Measurements from ENCODE around the gene JAZF1.

The JAZF1 gene

DNA sequence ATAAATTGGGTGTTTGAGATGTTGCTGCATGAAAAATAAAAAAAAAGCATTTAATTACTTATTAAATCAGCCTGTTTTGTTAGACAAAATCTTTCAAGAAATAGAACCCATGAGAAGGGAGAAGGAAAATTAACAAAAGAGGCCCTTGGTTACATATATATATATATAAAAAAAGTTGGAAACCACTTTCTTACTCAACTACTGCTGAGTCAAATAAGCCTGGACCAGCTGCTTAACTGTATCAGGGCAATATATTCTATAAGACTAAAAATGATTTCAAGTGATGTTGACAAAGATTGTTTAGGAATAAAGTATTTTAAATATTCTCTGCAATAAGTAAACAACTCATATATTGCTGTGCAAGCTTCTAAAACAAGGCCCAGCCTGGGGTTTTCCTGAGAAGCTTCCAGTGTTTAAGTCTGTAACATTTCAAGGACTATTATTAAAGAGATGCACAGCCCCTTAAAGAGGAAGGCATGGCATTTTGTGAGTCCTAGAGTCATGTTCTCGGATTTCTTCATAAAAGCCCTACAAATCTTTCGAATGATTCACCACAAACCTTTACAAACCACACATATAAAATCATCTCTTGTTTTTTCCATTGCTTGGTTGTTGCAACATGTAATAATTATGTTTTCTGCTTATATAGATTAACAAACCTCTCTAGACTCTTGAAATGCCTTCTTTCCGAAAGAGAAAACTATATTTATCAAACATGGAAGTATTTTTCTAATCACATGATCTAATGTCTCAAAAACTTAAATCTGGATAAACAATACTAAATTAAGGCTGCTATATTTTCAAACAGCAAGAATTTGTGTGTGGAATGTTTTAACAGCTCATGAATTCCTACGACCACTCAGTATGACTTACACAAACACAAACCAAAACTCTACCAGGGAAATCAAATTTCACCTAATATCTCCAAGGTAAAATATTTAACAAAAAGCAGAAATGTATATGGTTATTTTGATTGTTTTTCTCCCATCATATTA lies 14.3 kb downstream of the JAZF1 start:
- no peak for DNase-seq (ENCODE audit: low read depth)

- no peak for DNase-seq (ENCODE audit: low read depth)
Observed at GRCh38 chr7:28165261-28165660, 15.3 kb downstream of the JAZF1 start.

DNA sequence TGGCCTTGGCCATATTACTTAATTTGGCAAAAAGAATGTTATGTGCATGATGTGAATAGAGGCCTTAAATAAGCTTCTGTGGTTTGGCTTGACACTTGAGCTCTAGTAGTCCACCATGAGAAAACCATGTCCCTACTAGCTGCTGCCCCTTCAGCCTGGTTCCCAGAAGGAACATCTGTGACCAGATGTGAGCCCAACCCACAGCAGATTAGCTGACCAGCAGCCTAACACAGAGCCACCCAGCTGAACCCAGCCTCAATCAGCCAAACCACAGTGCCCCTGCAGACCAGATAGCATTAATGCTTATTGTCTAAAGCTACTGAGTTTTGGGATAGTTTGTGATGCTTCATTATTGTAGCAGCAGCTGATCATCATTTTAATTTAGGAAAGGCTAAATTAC lies 16.6 kb downstream of the JAZF1 start:
- DNase-seq (ENCODE audit: low read depth), result no peak

GRCh38 chr7:28161331-28161730 lies 19.3 kb downstream of the JAZF1 start:
- DNase-seq (ENCODE audit: low read depth), result no peak

GRCh38 chr7:28160551-28160991 lies 20.0 kb downstream of the JAZF1 start:
- no peak for DNase-seq (ENCODE audit: low read depth)

DNA sequence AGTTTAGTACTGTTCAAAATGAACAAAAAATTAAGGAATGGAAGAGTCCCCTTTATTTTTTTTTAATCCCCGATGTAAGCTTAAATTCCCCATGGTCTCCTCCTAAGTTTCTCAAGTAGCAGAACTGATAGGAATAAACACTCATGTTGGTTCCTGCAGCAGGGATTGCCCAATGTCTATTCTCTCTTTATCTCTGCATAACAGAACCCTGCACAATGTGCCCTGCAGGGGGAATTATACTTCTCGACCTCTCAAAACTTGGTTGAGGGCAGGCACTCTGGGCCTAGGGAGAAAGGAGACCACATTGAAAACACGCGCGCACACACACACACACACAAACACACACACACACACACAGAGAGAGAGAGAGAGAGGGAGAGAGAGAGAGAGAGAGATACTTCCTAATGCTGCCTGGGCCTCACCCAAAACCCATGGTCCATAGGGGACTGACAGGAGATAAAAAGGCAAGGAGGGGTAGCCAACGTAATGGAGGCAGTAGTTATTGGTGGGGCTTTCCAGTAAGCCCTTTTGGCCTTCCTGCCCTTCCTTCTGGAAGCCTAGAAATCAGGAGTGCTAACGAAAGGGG lies 22.7 kb downstream of the JAZF1 start:
- peak; percentile 38 for DNase-seq (ENCODE audit: low read depth)

GRCh38 chr7:28157076-28157745 lies 23.4 kb downstream of the JAZF1 start:
- DNase-seq (ENCODE audit: low read depth), result no peak

GRCh38 chr7:28156401-28156800 lies 24.2 kb downstream of the JAZF1 start:
- DNase-seq (ENCODE audit: low read depth), result no peak

- no peak for DNase-seq (ENCODE audit: low read depth)
Observed at GRCh38 chr7:28155964-28156363, 24.6 kb downstream of the JAZF1 start.

- no peak for DNase-seq (ENCODE audit: low read depth)
Observed at GRCh38 chr7:28155019-28155660, 25.5 kb downstream of the JAZF1 start.

GRCh38 chr7:28152594-28152993 lies 28.0 kb downstream of the JAZF1 start:
- no peak for DNase-seq (ENCODE audit: low read depth)

DNA sequence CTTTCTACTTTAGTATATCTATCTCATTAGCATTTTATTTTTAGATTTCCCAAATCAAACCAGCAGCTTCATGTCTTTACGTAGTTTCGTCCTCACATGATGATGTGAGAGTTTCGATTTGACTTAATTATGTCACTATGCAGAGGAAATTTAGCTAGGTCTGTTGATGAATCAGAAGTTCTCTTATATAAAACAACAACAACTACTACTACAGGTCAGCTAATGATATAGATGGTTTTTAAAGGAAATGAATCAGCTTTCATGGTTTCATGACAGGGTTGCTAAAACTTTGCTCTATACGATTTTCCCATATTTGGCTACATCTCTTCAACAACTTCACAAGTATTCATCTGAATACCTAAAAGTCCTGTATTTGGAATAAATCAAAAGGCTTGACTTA lies 28.6 kb downstream of the JAZF1 start:
- no peak for DNase-seq (ENCODE audit: low read depth)

DNA sequence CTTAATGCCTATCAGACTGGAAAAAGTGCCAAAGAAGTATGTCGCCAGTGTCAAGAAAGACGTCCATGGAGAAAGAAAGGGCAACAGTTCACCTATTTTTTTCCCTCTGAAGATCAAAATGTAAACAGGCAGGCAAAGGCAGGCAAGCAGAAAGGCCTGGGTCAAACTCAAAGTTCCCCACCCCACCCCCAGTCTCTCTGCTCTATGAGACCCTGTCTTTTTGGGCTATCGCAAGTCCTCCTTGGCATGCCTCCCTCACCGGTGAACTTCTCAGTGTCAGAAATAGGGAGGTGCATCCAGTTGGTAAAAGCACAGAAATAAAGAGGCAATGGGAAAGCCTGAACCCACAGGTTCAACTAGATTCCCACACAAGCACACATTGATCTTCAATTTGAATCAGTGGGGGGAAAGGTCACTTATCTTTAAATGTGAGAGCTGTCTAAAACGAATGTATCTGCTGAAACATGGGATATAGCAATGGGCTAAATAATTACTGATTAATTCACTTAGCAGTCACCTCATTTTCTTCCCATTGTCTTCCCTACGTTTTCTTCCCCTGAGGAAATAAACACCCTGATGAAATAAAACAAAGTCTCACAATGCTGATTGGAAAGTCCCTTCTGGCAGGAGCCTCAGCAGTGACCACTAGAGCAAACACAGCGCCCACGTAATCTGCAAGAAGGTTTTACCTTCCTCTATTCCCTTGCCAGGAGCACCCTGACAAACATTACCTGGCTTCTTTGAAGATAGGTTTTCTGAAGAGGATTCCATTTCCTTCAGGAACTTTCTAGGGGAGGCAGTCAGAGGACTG lies 31.1 kb downstream of the JAZF1 start:
- DNase-seq (ENCODE audit: low read depth), result no peak

DNA sequence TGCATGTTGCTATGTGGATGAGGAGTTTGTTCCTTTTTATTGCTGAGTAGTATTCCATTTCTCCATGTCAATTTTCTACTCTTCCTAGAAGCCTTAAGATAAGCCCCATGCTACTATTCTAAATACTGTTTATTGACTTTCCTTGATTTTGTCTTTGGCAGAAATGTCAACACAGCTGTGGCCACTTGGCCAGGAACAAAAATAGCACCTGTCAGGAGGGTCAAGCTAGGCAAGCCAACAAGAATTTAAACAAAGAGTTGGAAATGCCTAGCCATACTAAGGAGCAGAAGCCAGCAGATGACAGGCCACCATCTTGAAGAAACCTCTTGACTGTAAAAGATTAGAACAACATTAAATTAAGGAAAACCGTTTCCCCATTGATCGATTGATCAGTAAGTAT lies 34.7 kb downstream of the JAZF1 start:
- DNase-seq (ENCODE audit: low read depth), result no peak

- no peak for DNase-seq (ENCODE audit: low read depth)
Observed at GRCh38 chr7:28145090-28145626, 35.4 kb downstream of the JAZF1 start.

- DNase-seq (ENCODE audit: low read depth), result no peak
Observed at GRCh38 chr7:28144266-28144665, 36.3 kb downstream of the JAZF1 start.

DNA sequence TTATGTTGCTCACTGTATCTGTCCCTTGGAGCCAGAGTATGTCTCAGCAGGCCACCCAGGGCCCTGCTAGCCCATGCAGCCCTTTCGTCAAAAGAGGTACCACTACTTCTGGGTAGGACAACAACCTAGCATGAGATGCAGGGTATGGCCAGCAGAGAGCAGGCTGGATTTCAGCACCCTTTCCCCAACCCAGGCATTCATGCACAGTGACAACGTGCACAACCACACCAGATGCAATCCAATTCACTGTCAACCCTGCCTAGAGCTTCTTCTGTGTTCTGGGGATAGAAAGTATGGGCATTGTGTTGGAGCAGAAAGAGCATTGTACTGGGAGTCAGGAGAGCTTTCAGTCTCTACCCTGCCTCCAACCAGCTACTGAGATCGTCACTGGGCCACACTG lies 37.9 kb downstream of the JAZF1 start:
- no peak for DNase-seq (ENCODE audit: low read depth)

GRCh38 chr7:28140979-28141378 lies 39.6 kb downstream of the JAZF1 start:
- no peak for DNase-seq (ENCODE audit: low read depth)

DNA sequence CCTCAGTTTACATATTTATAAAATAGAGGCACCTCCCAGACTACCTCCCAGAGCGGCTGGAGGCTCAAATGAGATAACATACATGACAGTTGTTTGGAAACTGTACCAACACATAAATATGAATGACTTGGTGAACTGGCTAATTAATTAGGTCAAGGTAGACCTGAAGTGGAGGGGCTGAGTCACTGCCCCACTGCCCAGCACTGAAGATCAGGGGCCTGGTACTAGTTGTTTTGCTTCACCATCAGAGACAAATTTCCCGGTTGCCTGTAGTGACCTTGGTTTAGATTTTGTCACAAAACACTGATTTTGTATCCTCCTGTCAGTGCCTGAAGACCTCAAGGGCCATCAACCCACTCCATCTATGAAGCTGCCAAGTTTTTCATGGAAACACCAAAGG lies 41.8 kb downstream of the JAZF1 start:
- no peak for DNase-seq (ENCODE audit: low read depth)

DNA sequence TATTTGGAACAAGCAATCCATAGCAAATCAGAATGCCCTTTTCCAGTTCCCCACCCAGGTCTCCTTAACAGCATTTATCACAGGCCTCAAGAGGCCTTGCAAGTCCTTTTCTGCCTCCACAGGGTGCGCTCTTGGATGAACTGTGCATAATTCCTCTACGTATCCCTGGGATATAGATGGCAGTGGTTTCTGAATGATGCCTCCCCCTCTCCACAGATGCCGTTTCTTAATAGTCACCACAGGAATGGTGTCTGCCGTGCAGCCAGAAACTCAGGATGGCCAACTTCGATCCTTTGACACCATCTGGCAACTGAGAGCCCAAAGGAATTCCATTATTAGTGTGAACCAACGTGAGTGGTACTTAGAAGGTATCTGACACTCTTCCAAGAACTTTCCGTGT lies 43.1 kb downstream of the JAZF1 start:
- DNase-seq (ENCODE audit: low read depth), result no peak

DNA sequence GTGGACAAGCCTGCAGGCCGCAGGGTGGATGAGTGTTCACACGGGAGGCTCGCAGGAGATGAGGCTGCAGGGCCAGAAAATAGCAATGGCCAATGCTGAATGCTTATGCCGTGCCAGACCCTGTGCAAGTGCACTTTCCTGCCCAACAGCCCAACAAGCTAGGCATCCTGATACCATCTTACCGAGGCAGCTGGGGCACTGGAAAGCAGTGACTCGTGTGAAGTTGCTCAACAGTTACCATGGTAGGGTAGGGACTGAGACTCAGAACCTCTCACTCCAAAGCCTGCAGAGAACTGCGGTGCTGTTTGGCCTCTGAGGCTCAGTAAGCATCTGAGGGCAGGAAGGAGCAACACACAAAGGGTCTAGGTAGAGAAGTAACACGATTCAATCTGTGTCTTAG lies 43.7 kb downstream of the JAZF1 start:
- DNase-seq (ENCODE audit: low read depth), result no peak
